NOMO-1 treated with DMSO at 0.1 percent for 48 hours (cell line): Measurements from ENCODE around the gene VDAC2.

Experiments
- DNase-seq: peaks from one replicate; lab custom pipeline; 2025; ENCODE audit not compliant: unreplicated experiment; lab: John Stamatoyannopoulos, UW

The VDAC2 gene

GRCh38 chr10:75228834-75229233 lies 18.2 kb downstream of the VDAC2 start:
- no peak for DNase-seq

GRCh38 chr10:75229971-75230370 lies 19.4 kb downstream of the VDAC2 start:
- DNase-seq, result no peak

- peak; percentile 84 for DNase-seq
Observed at GRCh38 chr10:75230600-75231038, 20.0 kb downstream of the VDAC2 start.

GRCh38 chr10:75231672-75232581 lies 21.3 kb downstream of the VDAC2 start:
- DNase-seq, result no peak

- no peak for DNase-seq
Observed at GRCh38 chr10:75233444-75234016, 22.9 kb downstream of the VDAC2 start.

GRCh38 chr10:75234017-75234682 lies 23.6 kb downstream of the VDAC2 start:
- peak; percentile 95 for DNase-seq

GRCh38 chr10:75234683-75235374 lies 24.2 kb downstream of the VDAC2 start:
- DNase-seq, result no peak

GRCh38 chr10:75235375-75236177 lies 25.0 kb downstream of the VDAC2 start, which contains the start of gene COMTD1:
TSS of gene COMTD1 (minus strand) at chr10:75235957. CDS start at chr10:75235928, 29 bp downstream.
- DNase-seq, result peak; percentile 83

- no peak for DNase-seq
Observed at GRCh38 chr10:75236178-75236825, 25.7 kb downstream of the VDAC2 start.

- no peak for DNase-seq
Observed at GRCh38 chr10:75238182-75239095, 27.8 kb downstream of the VDAC2 start.

GRCh38 chr10:75239096-75239790 lies 28.6 kb downstream of the VDAC2 start:
- DNase-seq, result no peak

GRCh38 chr10:75240329-75241076 lies 29.9 kb downstream of the VDAC2 start:
- no peak for DNase-seq

GRCh38 chr10:75243426-75243825 lies 32.8 kb downstream of the VDAC2 start:
- DNase-seq, result no peak

- DNase-seq, result no peak
Observed at GRCh38 chr10:75244487-75245353, 34.1 kb downstream of the VDAC2 start.

GRCh38 chr10:75245354-75246250 lies 35.0 kb downstream of the VDAC2 start:
- no peak for DNase-seq
